H1 (cell line): Measurements from ENCODE around the gene DTD1. TPM values are rescaled to one million over a fixed set of nuclear protein-coding genes. Genes with fewer than 3 reads are reported as not detected.

Experiments used
- CTCF ChIA-PET: fragments of 300-600 bp; sonication (Branson Sonifier 250); formaldehyde crosslinking; loops from one replicate; lab custom pipeline; 2021; ENCODE audit not compliant: partially characterized antibody; lab: Charles Lee
- POLR2A ChIA-PET: fragments of 300-600 bp; sonication (Branson Sonifier 250); formaldehyde crosslinking; loops from one replicate; lab custom pipeline; 2021; ENCODE audit warnings: inconsistent platforms; ENCODE audit not compliant: partially characterized antibody; lab: Charles Lee
- DNase-seq, 2 experiments: peaks; one replicate each; pipeline versions ENCODE4 v3.0.0 to v3.0.0-alpha.2; 2010 to 2022; ENCODE audit warnings: low spot score in 2 of 2, low read depth in 1 of 2, mixed read lengths in 1 of 2
- FAIRE-seq: peaks from 2 replicates; lab custom pipeline; 2011; peaks lifted over from hg19 to GRCh38; lab: Jason Lieb, UNC
- H2AFZ ChIP-seq: 2 replicates; pipeline ENCODE4 v1.8.1; 2012; ENCODE audit warnings: low read length, inconsistent platforms
- H2AK5ac ChIP-seq: 2 replicates; pipeline ENCODE4 v1.6.1; 2013; ENCODE audit warnings: low read depth, low read length
- H2BK120ac ChIP-seq: replicated peaks from 2 replicates; pipeline ENCODE3; 2013; ENCODE audit warnings: low read depth, low read length, inconsistent platforms
- H2BK12ac ChIP-seq: 2 replicates; pipeline ENCODE4 v1.6.1; 2013; ENCODE audit warnings: low read depth, low read length
- H2BK15ac ChIP-seq: 2 replicates; pipeline ENCODE4 v1.6.1; 2013; ENCODE audit warnings: low read length
- H2BK20ac ChIP-seq: 2 replicates; pipeline ENCODE4 v1.6.1; 2013; ENCODE audit warnings: low read length
- H2BK5ac ChIP-seq: 2 replicates; pipeline ENCODE4 v1.6.1; 2013; ENCODE audit warnings: low read depth, low read length
- H3K14ac ChIP-seq: 2 replicates; pipeline ENCODE4 v1.6.1; 2013; ENCODE audit warnings: inconsistent platforms; ENCODE audit not compliant: insufficient read length
- H3K18ac ChIP-seq: 2 replicates; pipeline ENCODE4 v1.6.1; 2013; ENCODE audit warnings: low read length; ENCODE audit errors: extremely low read depth
- H3K23ac ChIP-seq: 2 replicates; pipeline ENCODE4 v1.6.1; 2013; ENCODE audit warnings: inconsistent platforms; ENCODE audit not compliant: insufficient read length
- H3K23me2 ChIP-seq: 2 replicates; pipeline ENCODE4 v1.6.1; 2013; ENCODE audit warnings: low read depth, low read length
- H3K27ac ChIP-seq: 2 replicates; pipeline ENCODE4 v1.6.1; 2011; ENCODE audit warnings: low read depth, low read length, inconsistent platforms
- H3K27me3 ChIP-seq, 4 experiments: replicated peaks in 1 of 4; 1 replicate in 1 of 4; 2 replicates in 3 of 4; pipeline versions ENCODE4 v1.6.1 to v1.8.1; 2011 to 2013; ENCODE audit warnings: low read length in 3 of 4, mild to moderate bottlenecking in 3 of 4, inconsistent platforms in 2 of 4, mixed read lengths in 2 of 4, moderate library complexity in 1 of 4; ENCODE audit not compliant: control insufficient read depth in 3 of 4, insufficient read depth in 3 of 4; ENCODE audit errors: extremely low read depth in 1 of 4
- H3K36me3 ChIP-seq, 4 experiments: 2 replicates each; pipeline versions ENCODE4 v1.6.1 to v1.8.1; 2011 to 2013; ENCODE audit warnings: mild to moderate bottlenecking in 4 of 4, low read length in 3 of 4, moderate library complexity in 2 of 4, control low read depth in 1 of 4, inconsistent platforms in 1 of 4; ENCODE audit not compliant: insufficient read depth in 4 of 4, control insufficient read depth in 2 of 4
- H3K4ac ChIP-seq: replicated peaks from 2 replicates; pipeline ENCODE3; 2013; ENCODE audit warnings: low read length, low read depth, mixed read lengths, inconsistent platforms; ENCODE audit not compliant: insufficient read length
- H3K4me1 ChIP-seq, 4 experiments: replicated peaks in 1 of 4; 1 replicate in 1 of 4; 2 replicates in 3 of 4; pipeline versions ENCODE4 v1.6.1 to v1.8.1; 2011 to 2013; ENCODE audit warnings: low read length in 3 of 4, inconsistent platforms in 2 of 4, mixed read lengths in 1 of 4; ENCODE audit not compliant: insufficient read depth in 4 of 4, control insufficient read depth in 3 of 4
- H3K4me2 ChIP-seq, 2 experiments: 2 replicates each; pipeline versions ENCODE4 v1.6.1 to v1.8.1; 2011 to 2013; ENCODE audit warnings: low read depth in 2 of 2, low read length in 2 of 2, control low read depth in 1 of 2, inconsistent platforms in 1 of 2, mild to moderate bottlenecking in 1 of 2; ENCODE audit not compliant: insufficient read depth in 1 of 2
- H3K4me3 ChIP-seq, 4 experiments: fragments of 200-600, 300-600 bp in 1 of 4; sonication (generic), shearing (Covaris generic), sonication (Bioruptor Twin) in 1 of 4; 2 replicates each; pipeline versions ENCODE4 v1.5.1 to v1.8.1; 2011 to 2016; ENCODE audit warnings: low read length in 4 of 4, low read depth in 3 of 4, control low read depth in 2 of 4, inconsistent platforms in 2 of 4, mild to moderate bottlenecking in 2 of 4, mixed read lengths in 1 of 4, moderate library complexity in 1 of 4; ENCODE audit not compliant: insufficient read depth in 2 of 4; ENCODE audit errors: extremely low read depth in 1 of 4
- H3K56ac ChIP-seq: replicated peaks from 2 replicates; pipeline ENCODE3; 2013; ENCODE audit warnings: low read depth, mild to moderate bottlenecking, mixed read lengths, low read length, inconsistent platforms; ENCODE audit not compliant: insufficient read length
- H3K79me1 ChIP-seq: 2 replicates; pipeline ENCODE4 v1.6.1; 2013; ENCODE audit warnings: low read depth, low read length, control low read depth
- H3K79me2 ChIP-seq, 2 experiments: 2 replicates each; pipeline versions ENCODE4 v1.6.1 to v1.8.1; 2012 to 2013; ENCODE audit warnings: low read length in 2 of 2, mild to moderate bottlenecking in 2 of 2, inconsistent platforms in 1 of 2; ENCODE audit not compliant: insufficient read depth in 2 of 2, control insufficient read depth in 1 of 2
- H3K9ac ChIP-seq, 4 experiments: replicated peaks in 1 of 4; 1 replicate in 1 of 4; 2 replicates in 3 of 4; pipeline versions ENCODE4 v1.6.1 to v1.8.1; 2011 to 2013; ENCODE audit warnings: low read depth in 3 of 4, low read length in 3 of 4, control low read depth in 2 of 4, mild to moderate bottlenecking in 2 of 4, moderate library complexity in 2 of 4, inconsistent platforms in 1 of 4; ENCODE audit errors: extremely low read depth in 1 of 4
- H3K9me3 ChIP-seq, 2 experiments: 2 replicates each; pipeline versions ENCODE4 v1.6.1 to v1.8.1; 2012 to 2013; ENCODE audit warnings: mild to moderate bottlenecking in 2 of 2, moderate library complexity in 2 of 2, control low read depth in 1 of 2, inconsistent platforms in 1 of 2, low read depth in 1 of 2, low read length in 1 of 2, mixed read lengths in 1 of 2; ENCODE audit not compliant: insufficient read depth in 2 of 2
- H4K20me1 ChIP-seq, 2 experiments: replicated peaks in 1 of 2; 2 replicates each; pipeline versions ENCODE3 to v1.8.1; 2011 to 2013; ENCODE audit warnings: inconsistent platforms in 2 of 2, low read length in 2 of 2, mild to moderate bottlenecking in 1 of 2; ENCODE audit not compliant: insufficient read depth in 2 of 2, control insufficient read depth in 1 of 2
- H4K5ac ChIP-seq: 2 replicates; pipeline ENCODE4 v1.6.1; 2013; ENCODE audit warnings: low read length, low read depth, mixed read lengths, inconsistent platforms; ENCODE audit not compliant: insufficient read length
- H4K8ac ChIP-seq: 2 replicates; pipeline ENCODE4 v1.8.0; 2013; ENCODE audit warnings: mild to moderate bottlenecking, moderate library complexity, low read length, inconsistent platforms; ENCODE audit not compliant: insufficient read depth; ENCODE audit errors: extremely low read depth
- H4K91ac ChIP-seq: replicated peaks from 2 replicates; pipeline ENCODE3; 2013; ENCODE audit warnings: low read length, mixed read lengths, inconsistent platforms; ENCODE audit not compliant: insufficient read length
- CTBP2 ChIP-seq: IDR thresholded peaks from 2 replicates; pipeline ENCODE4 v1.7.0; 2011; ENCODE audit warnings: borderline replicate concordance, mild to moderate bottlenecking, moderate library complexity, mixed read lengths, low read length; ENCODE audit not compliant: insufficient read depth, insufficient read length
- EGR1 ChIP-seq: IDR thresholded peaks from 2 replicates; pipeline ENCODE4 v1.6.1; 2011; ENCODE audit warnings: low read depth, low read length, borderline replicate concordance
- GTF2F1 ChIP-seq: IDR thresholded peaks from 2 replicates; pipeline ENCODE4 v1.6.1; 2012; ENCODE audit warnings: low read depth, low read length, improper control_type of control experiment, borderline replicate concordance
- PHF8 ChIP-seq: fragments of 200-600 bp; sonication (generic); conservative IDR thresholded peaks from 2 replicates; pipeline ENCODE4 v1.7.1; 2012; ENCODE audit warnings: low read depth, mild to moderate bottlenecking, inconsistent platforms, low read length, moderate library complexity
- SIX5 ChIP-seq: IDR thresholded peaks from 2 replicates; pipeline ENCODE4 v1.6.1; 2011; ENCODE audit warnings: mild to moderate bottlenecking, low read depth, low read length
- ZNF274 ChIP-seq: IDR thresholded peaks from 2 replicates; pipeline ENCODE4 v1.7.0; 2012; ENCODE audit warnings: low read length, borderline replicate concordance; ENCODE audit errors: extremely low read depth
- WGBS, 2 experiments: shearing (Covaris generic) in 1 of 2; methylation state at CpG; one replicate each; pipeline versions ENCODE4 v1.1.6 to v1.1.7; 2013 to 2015; ENCODE audit warnings: low lambda C conversion rate in 2 of 2, mixed read lengths in 2 of 2, inconsistent platforms in 1 of 2, low coverage in 1 of 2, missing lambda C conversion rate in 1 of 2; ENCODE audit not compliant: insufficient replicate concordance in 2 of 2, insufficient coverage in 1 of 2, insufficient read length in 1 of 2; ENCODE audit errors: extremely low coverage in 1 of 2, missing lambda C conversion rate in 1 of 2; 5-methylcytosine and 5-hydroxymethylcytosine counted together
- polyA plus RNA-seq, 7 experiments: library from polyadenylated mRNA; depleted of rRNA in 3 of 7; stranded (reverse) in 5 of 7; unstranded in 2 of 7; fragments of >200 nt in 5 of 7; fragments of 200-250 nt in 2 of 7; gene quantifications; 1 replicate in 5 of 7; 2 replicates in 1 of 7; 4 replicates in 1 of 7; pipeline versions ENCODE4 v1.2.1 to v1.2.3, GENCODE V29; 2011 to 2013; ENCODE audit warnings: missing spikeins in 2 of 7, mixed read lengths in 2 of 7
- total RNA-seq: library from RNA; stranded (reverse); fragmentation: NEBNext Ultra II Directional; extraction: Animal tissue kit (Norgen Biotek cat#: 25700); gene quantifications from 2 replicates; pipeline ENCODE4 v1.2.1, GENCODE V29; 2021

DTD1 gene
- total and polyA plus RNA-seq, 2 of the 8 experiments (the other 6 are each of a cell fraction or from before 2014, with no cell fraction given), result 49.7 to 66.6 TPM

DNA sequence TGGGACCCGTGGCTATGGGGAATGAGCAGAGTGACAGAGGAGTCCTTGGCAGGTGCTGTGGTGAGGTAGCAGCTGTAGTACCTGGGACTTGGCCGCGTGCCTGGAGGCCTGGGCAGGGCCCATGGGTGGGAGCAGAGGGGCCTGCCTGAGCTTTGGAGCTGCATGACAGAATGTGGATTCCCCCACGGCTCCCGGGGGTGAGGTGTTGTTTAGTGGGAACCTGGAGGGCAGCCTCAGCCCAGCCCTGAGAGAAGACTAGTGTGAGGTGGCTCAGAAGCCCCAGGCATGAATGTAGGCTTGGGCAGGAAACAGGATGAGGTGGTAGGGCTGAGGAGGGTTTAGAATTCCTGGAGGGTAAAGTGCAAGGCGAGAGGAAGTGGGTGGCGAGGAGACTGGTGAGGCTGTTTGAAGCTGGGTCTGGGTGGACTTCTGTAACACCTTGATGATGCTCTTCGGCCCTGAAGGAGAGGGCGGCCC is 139.2 kb downstream of the DTD1 start:
- no peak overlapping the region for H3K27ac ChIP-seq
- H3K4me1 ChIP-seq, result peaks cover 0 to 5% (median 1%) of the 10 kb centered on the region in 4 experiments; a peak in 3 of 7 replicates
- H2BK5ac ChIP-seq, result no peak overlapping the region
- no peak for TF ChIP-seq PHF8
- TF ChIP-seq SIX5, result no peak
- no peak for TF ChIP-seq CTBP2
- TF ChIP-seq EGR1, result no peak
- TF ChIP-seq ZNF274, result no peak
- no peak for TF ChIP-seq GTF2F1
- H4K91ac ChIP-seq, result no peak overlapping the region
- ChIA-PET POLR2A (interaction anchor here (1.1 kb wide), 1 partner anchor 14 kb away, joined by 3 read pairs; no protein-coding TSS in a partner anchor), CTCF (interaction anchor here (1.6 kb wide), 1 partner anchor 13 kb away, joined by 5 read pairs; no protein-coding TSS in a partner anchor)
- no peak overlapping the region for H3K9ac ChIP-seq
- H3K9me3 ChIP-seq, result no peaks in the 10 kb centered on the region
- H2BK12ac ChIP-seq, result no peak overlapping the region
- H3K79me1 ChIP-seq, result peaks cover 5% of the 10 kb centered on the region; the same call in 1 of the 2 replicates
- H3K56ac ChIP-seq, result no peak overlapping the region
- H3K4me3 ChIP-seq, result no peak overlapping the region
- H2BK15ac ChIP-seq, result no peak overlapping the region
- H3K4me2 ChIP-seq, result no peak overlapping the region
- no peaks in the 10 kb centered on the region for H3K27me3 ChIP-seq
- peaks cover 0 to 3% of the 10 kb centered on the region in 2 experiments for H4K20me1 ChIP-seq
- no peak overlapping the region for H3K18ac ChIP-seq
- 91% methylated on average over 9 of the region's 9 CpGs; no CpG with 5 or more reads in 1 of the 2 experiments for WGBS, 2 experiments
- DNase-seq (no peak), FAIRE-seq (no peak)
- H3K36me3 ChIP-seq, result no peaks in the 10 kb centered on the region
- H2BK20ac ChIP-seq, result no peak overlapping the region
- H4K5ac ChIP-seq, result no peak overlapping the region
- no peak overlapping the region; the same call in 1 of the 2 replicates for H2AK5ac ChIP-seq
- H3K23ac ChIP-seq, result no peak overlapping the region
- H3K14ac ChIP-seq, result no peak overlapping the region
- no peak overlapping the region for H2AFZ ChIP-seq
- no peak overlapping the region for H2BK120ac ChIP-seq
- H4K8ac ChIP-seq, result no peak overlapping the region
- no peaks in the 10 kb centered on the region for H3K79me2 ChIP-seq
- no peak overlapping the region for H3K4ac ChIP-seq
- H3K23me2 ChIP-seq, result no peaks in the 10 kb centered on the region
